Smooth muscle cell (in vitro differentiated cells): ENCODE measurements around the gene FAM216A. TPM values are rescaled to one million over a fixed set of nuclear protein-coding genes. Genes with fewer than 3 reads are reported as not detected.

ENCODE experiments used
- DNase-seq: peaks from one replicate; lab custom pipeline; 2025; ENCODE audit not compliant: unreplicated experiment; lab: John Stamatoyannopoulos, UW
- H2AFZ ChIP-seq: fragments of 200-600 bp; sonication (generic); 2 replicates; pipeline ENCODE4 v1.6.0; 2016; ENCODE audit warnings: antibody characterized with exemption, low read depth, mild to moderate bottlenecking
- H3F3A ChIP-seq: fragments of 200-600 bp; sonication (generic); 2 replicates; pipeline ENCODE4 v1.6.0; 2017; ENCODE audit warnings: antibody characterized with exemption, low read depth
- H3K27ac ChIP-seq: fragments of 200-600 bp; sonication (generic); 2 replicates; pipeline ENCODE4 v1.5.1; 2016; ENCODE audit warnings: low read depth, mild to moderate bottlenecking
- H3K27me3 ChIP-seq: fragments of 200-600 bp; sonication (generic); 2 replicates; pipeline ENCODE4 v1.6.1; 2016; ENCODE audit warnings: low read depth, mild to moderate bottlenecking
- H3K36me3 ChIP-seq: fragments of 200-600 bp; sonication (generic); 2 replicates; pipeline ENCODE4 v1.5.1; 2016; ENCODE audit warnings: low read depth
- H3K4me1 ChIP-seq: fragments of 200-600 bp; sonication (generic); 2 replicates; pipeline ENCODE4 v1.5.1; 2016; ENCODE audit warnings: low read depth
- H3K4me2 ChIP-seq: fragments of 200-600 bp; sonication (generic); 2 replicates; pipeline ENCODE4 v1.6.0; 2016; ENCODE audit warnings: mild to moderate bottlenecking
- H3K4me3 ChIP-seq: fragments of 200-600 bp; sonication (generic); 2 replicates; pipeline ENCODE4 v1.5.1; 2016; ENCODE audit warnings: mild to moderate bottlenecking
- H3K79me2 ChIP-seq: fragments of 200-600 bp; sonication (generic); 2 replicates; pipeline ENCODE4 v1.6.0; 2016; ENCODE audit warnings: low read depth, mild to moderate bottlenecking
- H3K9ac ChIP-seq: fragments of 200-600 bp; sonication (generic); 2 replicates; pipeline ENCODE4 v1.6.0; 2016; ENCODE audit warnings: low read depth
- H3K9me3 ChIP-seq: fragments of 200-600 bp; sonication (generic); replicated peaks from 2 replicates; pipeline ENCODE4 v1.5.1; 2016; ENCODE audit warnings: low read depth
- H4K20me1 ChIP-seq: fragments of 200-600 bp; sonication (generic); 2 replicates; pipeline ENCODE4 v1.6.0; 2016; ENCODE audit warnings: low read depth
- WGBS: methylation state at CpG from one replicate; pipeline ENCODE4 v1.1.7; 2016; ENCODE audit warnings: low lambda C conversion rate; 5-methylcytosine and 5-hydroxymethylcytosine counted together
- polyA plus RNA-seq: library from polyadenylated mRNA; unstranded; fragments of >200 nt; fragmentation: Nextera tagmentation; extraction: Ambion mirVana; gene quantifications from 2 replicates; pipeline ENCODE4 v1.2.1, GENCODE V29; 2016
- total RNA-seq: library from RNA; depleted of rRNA; stranded (reverse); fragments of >200 nt; gene quantifications from 2 replicates; pipeline ENCODE4 v1.2.3, GENCODE V29; 2014
- TF ChIP-seq, protein P1 (sequence below): fragments of 200-600 bp; sonication (generic); IDR thresholded peaks from 2 replicates; pipeline ENCODE4 v1.5.1; 2017; ENCODE audit warnings: borderline replicate concordance, mild to moderate bottlenecking, antibody characterized with exemption; ENCODE audit not compliant: insufficient read depth, poor library complexity, severe bottlenecking

FAM216A gene
- total and polyA plus RNA-seq, 2 experiments from 2014 or later, result 11.3 to 13.3 TPM

DNA sequence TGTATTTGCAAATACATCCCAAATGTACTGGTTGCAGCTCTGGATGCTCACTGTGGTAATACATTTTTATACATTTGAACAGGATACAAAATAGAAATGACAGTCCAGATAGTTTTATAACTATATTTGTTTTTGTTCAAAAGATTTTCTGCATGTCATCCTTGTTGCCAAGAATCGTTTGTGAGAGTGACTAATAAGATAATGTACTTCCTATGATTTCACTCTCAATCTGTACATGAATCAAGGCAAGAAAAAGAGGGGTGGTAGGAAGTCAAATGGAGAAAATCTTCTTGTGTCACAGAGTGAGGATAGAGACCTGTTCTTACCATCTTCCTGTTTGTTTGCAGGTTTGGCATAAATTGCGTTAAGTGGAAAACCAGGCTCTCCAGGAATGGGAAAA lies 32.4 kb upstream of the FAM216A start:
- Histone ChIP-seq H3K27me3 (no peaks in the 10 kb centered on the region), H2AFZ (no peak overlapping the region), H3K27ac (no peak overlapping the region), H4K20me1 (peaks cover 5% of the 10 kb centered on the region), H3K36me3 (peaks cover 21% of the 10 kb centered on the region), H3F3A (peaks cover 32% of the 10 kb centered on the region), H3K9ac (no peak overlapping the region), H3K4me2 (no peak overlapping the region), H3K4me3 (no peak overlapping the region), H3K9me3 (no peaks in the 10 kb centered on the region), H3K79me2 (peaks cover 3% of the 10 kb centered on the region), H3K4me1 (no peaks in the 10 kb centered on the region)
- WGBS, result 87% methylated on average over 2 of the region's 2 CpGs
- DNase-seq, result no peak
- TF ChIP-seq, protein P1, sequence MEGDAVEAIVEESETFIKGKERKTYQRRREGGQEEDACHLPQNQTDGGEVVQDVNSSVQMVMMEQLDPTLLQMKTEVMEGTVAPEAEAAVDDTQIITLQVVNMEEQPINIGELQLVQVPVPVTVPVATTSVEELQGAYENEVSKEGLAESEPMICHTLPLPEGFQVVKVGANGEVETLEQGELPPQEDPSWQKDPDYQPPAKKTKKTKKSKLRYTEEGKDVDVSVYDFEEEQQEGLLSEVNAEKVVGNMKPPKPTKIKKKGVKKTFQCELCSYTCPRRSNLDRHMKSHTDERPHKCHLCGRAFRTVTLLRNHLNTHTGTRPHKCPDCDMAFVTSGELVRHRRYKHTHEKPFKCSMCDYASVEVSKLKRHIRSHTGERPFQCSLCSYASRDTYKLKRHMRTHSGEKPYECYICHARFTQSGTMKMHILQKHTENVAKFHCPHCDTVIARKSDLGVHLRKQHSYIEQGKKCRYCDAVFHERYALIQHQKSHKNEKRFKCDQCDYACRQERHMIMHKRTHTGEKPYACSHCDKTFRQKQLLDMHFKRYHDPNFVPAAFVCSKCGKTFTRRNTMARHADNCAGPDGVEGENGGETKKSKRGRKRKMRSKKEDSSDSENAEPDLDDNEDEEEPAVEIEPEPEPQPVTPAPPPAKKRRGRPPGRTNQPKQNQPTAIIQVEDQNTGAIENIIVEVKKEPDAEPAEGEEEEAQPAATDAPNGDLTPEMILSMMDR, result no peak

DNA sequence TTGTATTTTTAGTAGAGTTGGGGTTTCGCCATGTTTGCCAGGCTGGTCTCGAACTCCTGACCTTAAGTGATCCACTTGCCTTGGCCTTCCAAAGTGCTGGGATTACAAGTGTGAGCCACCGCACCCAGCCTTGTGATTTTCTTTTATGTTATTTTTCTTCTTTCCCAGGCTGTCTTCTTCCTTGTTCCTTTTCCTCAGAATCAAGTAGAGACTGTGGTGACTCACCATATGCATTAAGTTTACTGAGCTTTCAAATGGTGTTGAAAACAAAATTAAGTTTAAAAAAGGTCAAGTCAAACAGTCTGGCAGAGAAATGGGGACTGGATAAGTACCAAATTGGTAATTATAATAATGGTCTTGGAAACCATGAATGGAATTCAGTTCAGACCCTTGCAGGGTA lies 24.2 kb upstream of the FAM216A start:
- H3K27me3 ChIP-seq, result no peaks in the 10 kb centered on the region
- H3K4me2 ChIP-seq, result no peak overlapping the region
- peaks cover 51% of the 10 kb centered on the region for H4K20me1 ChIP-seq
- peaks cover 34% of the 10 kb centered on the region for H3K36me3 ChIP-seq
- H2AFZ ChIP-seq, result no peak overlapping the region
- no peak overlapping the region for H3K27ac ChIP-seq
- WGBS, result 100% methylated on average over 3 of the region's 3 CpGs
- H3K79me2 ChIP-seq, result peaks cover 65% of the 10 kb centered on the region
- H3K4me1 ChIP-seq, result peaks cover 4% of the 10 kb centered on the region
- no peak overlapping the region for H3K4me3 ChIP-seq
- H3F3A ChIP-seq, result peaks cover 16% of the 10 kb centered on the region
- no peak for DNase-seq
- no peak overlapping the region for H3K9ac ChIP-seq
- TF ChIP-seq, protein P1, result no peak
- H3K9me3 ChIP-seq, result no peaks in the 10 kb centered on the region

DNA sequence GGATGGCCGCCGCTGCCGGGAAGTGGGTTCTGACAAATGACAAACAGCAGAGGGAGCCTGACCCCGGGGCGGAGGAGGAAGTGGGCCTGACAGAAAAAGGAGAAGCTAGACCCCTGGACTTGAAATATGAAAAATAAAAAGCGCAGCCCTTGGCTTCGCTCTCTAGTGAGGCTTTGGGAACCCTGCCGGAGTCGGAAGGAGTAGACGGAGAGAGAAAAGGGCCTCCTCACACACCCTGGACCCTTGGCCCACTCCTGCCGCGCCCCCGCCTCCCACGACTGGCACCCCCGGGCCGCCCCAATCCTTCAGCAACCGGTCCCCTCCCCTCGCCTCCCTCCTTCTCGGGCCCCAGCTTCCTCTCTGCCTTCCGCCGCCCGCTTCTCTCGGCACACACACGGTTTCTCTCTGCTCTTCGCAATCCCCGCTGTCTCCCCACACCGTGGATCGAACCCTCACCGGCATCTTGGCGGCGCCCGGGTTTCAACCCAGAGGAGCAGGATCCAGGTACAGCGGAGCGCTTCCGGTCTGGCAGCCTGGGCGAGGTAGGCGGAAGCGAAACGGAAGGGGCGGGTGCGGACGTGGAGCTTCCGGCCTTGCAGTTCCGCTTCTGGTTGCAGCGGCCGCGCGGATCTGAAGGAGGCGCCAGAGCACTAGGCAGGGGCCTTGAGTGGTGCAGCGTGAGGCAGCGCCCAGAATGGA lies 18.7 kb upstream of the FAM216A start, which contains the start of gene ARPC3:
Gene ARPC3 (minus strand): TSS at position 539 of the 699 bp plus-strand sequence. CDS start 77 bp downstream, at position 462.
- Histone ChIP-seq H3K4me3 (peak within 1 kb of the TSS; percentile 100), H3K4me1 (peaks cover 4% of the 10 kb centered on the region), H3K4me2 (peak within 1 kb of the TSS; percentile 97), H3K27ac (peak within 1 kb of the TSS; percentile 96), H3K9me3 (no peaks in the 10 kb centered on the region), H2AFZ (peak within 1 kb of the TSS; percentile 98), H4K20me1 (peaks cover 34% of the 10 kb centered on the region), H3F3A (peaks cover 14% of the 10 kb centered on the region), H3K36me3 (peaks cover 4% of the 10 kb centered on the region), H3K9ac (peak within 1 kb of the TSS; percentile 98), H3K79me2 (peaks cover 48% of the 10 kb centered on the region), H3K27me3 (no peaks in the 10 kb centered on the region)
- WGBS, result under 1% methylated on average over 35 of the region's 51 CpGs
- TF ChIP-seq, protein P1, result peak; percentile 81
- peak; percentile 62 for DNase-seq

DNA sequence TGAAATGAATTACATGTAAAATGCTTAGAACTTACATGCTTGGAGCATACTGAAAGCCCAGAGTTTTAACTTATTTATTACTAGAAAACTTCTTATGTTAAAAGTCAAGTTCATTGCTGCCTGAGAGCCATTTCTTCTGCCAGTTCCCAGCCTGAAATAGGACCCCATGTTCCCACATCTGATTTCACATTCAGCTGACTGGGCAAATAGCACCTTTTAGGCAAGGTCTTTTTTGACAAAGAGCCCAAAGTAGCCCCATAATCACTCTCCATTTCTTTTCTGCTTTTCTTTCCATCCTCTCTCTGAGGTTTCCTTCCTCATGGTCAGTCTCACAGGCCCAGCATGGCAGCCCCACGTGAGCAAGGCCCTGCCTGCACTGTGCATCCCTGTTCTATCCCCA lies 17.4 kb upstream of the FAM216A start:
- TF ChIP-seq, protein P1, result no peak
- no peak overlapping the region for H3K4me3 ChIP-seq
- no peaks in the 10 kb centered on the region for H3K9me3 ChIP-seq
- H3K4me2 ChIP-seq, result no peak overlapping the region
- H2AFZ ChIP-seq, result no peak overlapping the region
- H3F3A ChIP-seq, result peaks cover 10% of the 10 kb centered on the region
- WGBS, result 92% methylated on average over 1 of the region's 1 CpG
- no peak for DNase-seq
- peak overlapping the region; percentile 18 for H3K27ac ChIP-seq
- H3K36me3 ChIP-seq, result no peaks in the 10 kb centered on the region
- H3K79me2 ChIP-seq, result peaks cover 39% of the 10 kb centered on the region
- no peak overlapping the region for H3K9ac ChIP-seq
- peaks cover 21% of the 10 kb centered on the region for H4K20me1 ChIP-seq
- H3K27me3 ChIP-seq, result no peaks in the 10 kb centered on the region
- H3K4me1 ChIP-seq, result peaks cover 4% of the 10 kb centered on the region
